ENCODE data around the gene SUSD1. TPM values are rescaled to one million over a fixed set of nuclear protein-coding genes. Genes with fewer than 3 reads are reported as not detected.

SUSD1 gene
- polyA plus RNA-seq, 1 of the 3 experiments (the other 2 are of a cell fraction), result 8.2 TPM

- TF ChIP-seq RFX5 (IDR thresholded peaks at IDR 0.05; ENCODE audit: low read length) (no peak), FOXM1 (IDR thresholded peaks at IDR 0.05; ENCODE audit: low read depth) (no peak), GATA2 (CRISPR knock-in tag; IDR thresholded peaks at IDR 0.05) (no peak), SIN3A (IDR thresholded peaks at IDR 0.05; ENCODE audit: borderline replicate concordance, low read depth, low read length) (no peak), GABPA (IDR thresholded peaks at IDR 0.05; ENCODE audit: low read depth) (no peak), RXRA (IDR thresholded peaks at IDR 0.05; ENCODE audit: borderline replicate concordance, low read depth) (peak; percentile 46; the same call in 1 of the 2 replicates), POLR2AphosphoS5 (IDR thresholded peaks at IDR 0.05; ENCODE audit: low read depth, low read length) (no peak), YY1 (IDR thresholded peaks at IDR 0.05; ENCODE audit: low read depth) (no peak), CHD2 (IDR thresholded peaks at IDR 0.05; ENCODE audit: low read length, partially characterized antibody) (no peak), NFIC (IDR thresholded peaks at IDR 0.05; ENCODE audit: borderline replicate concordance) (no peak; the same call in 1 of the 2 replicates), NRF1 (IDR thresholded peaks at IDR 0.05; ENCODE audit: low read depth, low read length) (no peak)
- TF ChIP-seq, protein P1, sequence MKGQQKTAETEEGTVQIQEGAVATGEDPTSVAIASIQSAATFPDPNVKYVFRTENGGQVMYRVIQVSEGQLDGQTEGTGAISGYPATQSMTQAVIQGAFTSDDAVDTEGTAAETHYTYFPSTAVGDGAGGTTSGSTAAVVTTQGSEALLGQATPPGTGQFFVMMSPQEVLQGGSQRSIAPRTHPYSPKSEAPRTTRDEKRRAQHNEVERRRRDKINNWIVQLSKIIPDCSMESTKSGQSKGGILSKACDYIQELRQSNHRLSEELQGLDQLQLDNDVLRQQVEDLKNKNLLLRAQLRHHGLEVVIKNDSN (IDR thresholded peaks at IDR 0.05; ENCODE audit: borderline replicate concordance, low read depth), result peak; percentile 19; the same call in 1 of the 2 replicates
Observed at GRCh38 chr9:112059145-112059965, 115.7 kb downstream of the SUSD1 start (continued).

DNA sequence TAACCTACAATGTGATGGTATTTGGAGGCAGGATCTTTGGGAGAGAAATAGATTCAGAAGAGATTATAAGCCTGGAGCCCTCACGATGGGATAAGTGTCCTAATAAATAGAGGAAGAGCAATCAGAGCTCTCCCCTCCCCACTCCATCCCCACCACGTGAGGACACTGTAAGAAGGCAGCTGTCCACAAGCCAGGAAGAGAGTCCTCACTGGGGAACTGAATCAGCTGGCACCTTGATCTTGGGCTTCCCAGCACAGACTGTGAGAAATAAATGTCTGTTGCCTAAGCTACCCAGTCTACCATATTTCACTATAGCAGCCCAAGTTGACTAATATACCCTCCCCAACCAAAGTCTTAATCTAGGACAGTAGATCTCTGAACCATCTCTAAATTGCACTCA is 118.1 kb downstream of the SUSD1 start:
- Histone ChIP-seq H3K79me2 (ENCODE audit: insufficient read depth) (no peaks in the 10 kb centered on the region), H3K9me2 (no peaks in the 10 kb centered on the region), H3K4me3 (ENCODE audit: low read depth in 2 of 2, low read length in 1 of 2) (no peak overlapping the region), H3K27me3 (ENCODE audit: insufficient read depth) (no peaks in the 10 kb centered on the region), H3F3A (replicated peaks; ENCODE audit: insufficient read depth) (peaks cover 27% of the 10 kb centered on the region), H3K4me1 (ENCODE audit: control insufficient read depth in 1 of 2, insufficient read depth in 2 of 2, low read depth in 1 of 2, low read length in 1 of 2) (peaks cover 10 to 27% of the 10 kb centered on the region in 2 experiments), H3K27ac (ENCODE audit: low read depth in 2 of 2, low read length in 1 of 2) (no peak overlapping the region), H3K9ac (no peak overlapping the region), H3K36me3 (replicated peaks in 1 of 2; ENCODE audit: control insufficient read depth in 1 of 2, insufficient read depth in 2 of 2, low read length in 1 of 2) (no peaks in the 10 kb centered on the region), H3K4me2 (no peak overlapping the region), H4K20me1 (ENCODE audit: insufficient read depth) (no peaks in the 10 kb centered on the region), H3K9me3 (no peaks in the 10 kb centered on the region), H2AFZ (ENCODE audit: low read depth) (no peak overlapping the region)
- ChIA-PET CTCF (interaction anchor here (0.7 kb wide), 1 partner anchor 304 kb away, joined by 3 read pairs; no protein-coding TSS in a partner anchor), POLR2A (no interaction called here)
- DNase-seq, result no peak
- 81% methylated on average over 2 of the region's 2 CpGs for WGBS (ENCODE audit: low lambda C conversion rate)
- TF ChIP-seq ELF1 (IDR thresholded peaks at IDR 0.05) (no peak), TAF1 (IDR thresholded peaks at IDR 0.05; ENCODE audit: borderline replicate concordance, low read depth, low read length) (no peak), USF2 (IDR thresholded peaks at IDR 0.05; ENCODE audit: borderline replicate concordance, low read depth, low read length) (no peak), FOXM1 (IDR thresholded peaks at IDR 0.05; ENCODE audit: low read depth) (no peak), NRF1 (IDR thresholded peaks at IDR 0.05; ENCODE audit: low read depth, low read length) (no peak), RAD21 (IDR thresholded peaks at IDR 0.05; ENCODE audit: low read length) (no peak), JUND (IDR thresholded peaks at IDR 0.05) (no peak), TEAD4 (IDR thresholded peaks at IDR 0.05; ENCODE audit: borderline replicate concordance, insufficient read depth) (no peak), RXRA (IDR thresholded peaks at IDR 0.05; ENCODE audit: borderline replicate concordance, low read depth) (no peak), IRF3 (IDR thresholded peaks at IDR 0.05; ENCODE audit: low read depth, low read length) (no peak), TCF12 (IDR thresholded peaks at IDR 0.05) (no peak), SMC3 (IDR thresholded peaks at IDR 0.05; ENCODE audit: low read depth, low read length) (no peak), EZH2phosphoT487 (IDR thresholded peaks at IDR 0.05; ENCODE audit: borderline replicate concordance, low read depth) (no peak), NFIC (IDR thresholded peaks at IDR 0.05; ENCODE audit: borderline replicate concordance) (no peak), RCOR1 (IDR thresholded peaks at IDR 0.05; ENCODE audit: low read length) (no peak)
- TF ChIP-seq, protein P2, sequence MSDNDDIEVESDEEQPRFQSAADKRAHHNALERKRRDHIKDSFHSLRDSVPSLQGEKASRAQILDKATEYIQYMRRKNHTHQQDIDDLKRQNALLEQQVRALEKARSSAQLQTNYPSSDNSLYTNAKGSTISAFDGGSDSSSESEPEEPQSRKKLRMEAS (IDR thresholded peaks at IDR 0.05; ENCODE audit: low read depth), result no peak
- TF ChIP-seq, protein P3, sequence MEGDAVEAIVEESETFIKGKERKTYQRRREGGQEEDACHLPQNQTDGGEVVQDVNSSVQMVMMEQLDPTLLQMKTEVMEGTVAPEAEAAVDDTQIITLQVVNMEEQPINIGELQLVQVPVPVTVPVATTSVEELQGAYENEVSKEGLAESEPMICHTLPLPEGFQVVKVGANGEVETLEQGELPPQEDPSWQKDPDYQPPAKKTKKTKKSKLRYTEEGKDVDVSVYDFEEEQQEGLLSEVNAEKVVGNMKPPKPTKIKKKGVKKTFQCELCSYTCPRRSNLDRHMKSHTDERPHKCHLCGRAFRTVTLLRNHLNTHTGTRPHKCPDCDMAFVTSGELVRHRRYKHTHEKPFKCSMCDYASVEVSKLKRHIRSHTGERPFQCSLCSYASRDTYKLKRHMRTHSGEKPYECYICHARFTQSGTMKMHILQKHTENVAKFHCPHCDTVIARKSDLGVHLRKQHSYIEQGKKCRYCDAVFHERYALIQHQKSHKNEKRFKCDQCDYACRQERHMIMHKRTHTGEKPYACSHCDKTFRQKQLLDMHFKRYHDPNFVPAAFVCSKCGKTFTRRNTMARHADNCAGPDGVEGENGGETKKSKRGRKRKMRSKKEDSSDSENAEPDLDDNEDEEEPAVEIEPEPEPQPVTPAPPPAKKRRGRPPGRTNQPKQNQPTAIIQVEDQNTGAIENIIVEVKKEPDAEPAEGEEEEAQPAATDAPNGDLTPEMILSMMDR (IDR thresholded peaks at IDR 0.05), result no peak

Measured in SK-N-SH (cell line).